ENCODE data around the gene NYNRIN. TPM values are rescaled to one million over a fixed set of nuclear protein-coding genes. Genes with fewer than 3 reads are reported as not detected.

The NYNRIN gene
- total and polyA plus RNA-seq, 2 experiments from 2014 or later: 3.1 to 20.0 TPM

- TF ChIP-seq, protein P1, sequence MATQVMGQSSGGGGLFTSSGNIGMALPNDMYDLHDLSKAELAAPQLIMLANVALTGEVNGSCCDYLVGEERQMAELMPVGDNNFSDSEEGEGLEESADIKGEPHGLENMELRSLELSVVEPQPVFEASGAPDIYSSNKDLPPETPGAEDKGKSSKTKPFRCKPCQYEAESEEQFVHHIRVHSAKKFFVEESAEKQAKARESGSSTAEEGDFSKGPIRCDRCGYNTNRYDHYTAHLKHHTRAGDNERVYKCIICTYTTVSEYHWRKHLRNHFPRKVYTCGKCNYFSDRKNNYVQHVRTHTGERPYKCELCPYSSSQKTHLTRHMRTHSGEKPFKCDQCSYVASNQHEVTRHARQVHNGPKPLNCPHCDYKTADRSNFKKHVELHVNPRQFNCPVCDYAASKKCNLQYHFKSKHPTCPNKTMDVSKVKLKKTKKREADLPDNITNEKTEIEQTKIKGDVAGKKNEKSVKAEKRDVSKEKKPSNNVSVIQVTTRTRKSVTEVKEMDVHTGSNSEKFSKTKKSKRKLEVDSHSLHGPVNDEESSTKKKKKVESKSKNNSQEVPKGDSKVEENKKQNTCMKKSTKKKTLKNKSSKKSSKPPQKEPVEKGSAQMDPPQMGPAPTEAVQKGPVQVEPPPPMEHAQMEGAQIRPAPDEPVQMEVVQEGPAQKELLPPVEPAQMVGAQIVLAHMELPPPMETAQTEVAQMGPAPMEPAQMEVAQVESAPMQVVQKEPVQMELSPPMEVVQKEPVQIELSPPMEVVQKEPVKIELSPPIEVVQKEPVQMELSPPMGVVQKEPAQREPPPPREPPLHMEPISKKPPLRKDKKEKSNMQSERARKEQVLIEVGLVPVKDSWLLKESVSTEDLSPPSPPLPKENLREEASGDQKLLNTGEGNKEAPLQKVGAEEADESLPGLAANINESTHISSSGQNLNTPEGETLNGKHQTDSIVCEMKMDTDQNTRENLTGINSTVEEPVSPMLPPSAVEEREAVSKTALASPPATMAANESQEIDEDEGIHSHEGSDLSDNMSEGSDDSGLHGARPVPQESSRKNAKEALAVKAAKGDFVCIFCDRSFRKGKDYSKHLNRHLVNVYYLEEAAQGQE (IDR thresholded peaks at IDR 0.05; ENCODE audit: unreplicated experiment): no peak
- no peak for TF ChIP-seq ZNF114 (CRISPR knock-in tag; IDR thresholded peaks at IDR 0.05)
- no peak for TF ChIP-seq CREB1 (CRISPR knock-in tag; IDR thresholded peaks at IDR 0.05; ENCODE audit: low read depth)
- TF ChIP-seq, protein P2, sequence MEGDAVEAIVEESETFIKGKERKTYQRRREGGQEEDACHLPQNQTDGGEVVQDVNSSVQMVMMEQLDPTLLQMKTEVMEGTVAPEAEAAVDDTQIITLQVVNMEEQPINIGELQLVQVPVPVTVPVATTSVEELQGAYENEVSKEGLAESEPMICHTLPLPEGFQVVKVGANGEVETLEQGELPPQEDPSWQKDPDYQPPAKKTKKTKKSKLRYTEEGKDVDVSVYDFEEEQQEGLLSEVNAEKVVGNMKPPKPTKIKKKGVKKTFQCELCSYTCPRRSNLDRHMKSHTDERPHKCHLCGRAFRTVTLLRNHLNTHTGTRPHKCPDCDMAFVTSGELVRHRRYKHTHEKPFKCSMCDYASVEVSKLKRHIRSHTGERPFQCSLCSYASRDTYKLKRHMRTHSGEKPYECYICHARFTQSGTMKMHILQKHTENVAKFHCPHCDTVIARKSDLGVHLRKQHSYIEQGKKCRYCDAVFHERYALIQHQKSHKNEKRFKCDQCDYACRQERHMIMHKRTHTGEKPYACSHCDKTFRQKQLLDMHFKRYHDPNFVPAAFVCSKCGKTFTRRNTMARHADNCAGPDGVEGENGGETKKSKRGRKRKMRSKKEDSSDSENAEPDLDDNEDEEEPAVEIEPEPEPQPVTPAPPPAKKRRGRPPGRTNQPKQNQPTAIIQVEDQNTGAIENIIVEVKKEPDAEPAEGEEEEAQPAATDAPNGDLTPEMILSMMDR (conservative IDR thresholded peaks at IDR 0.05; ENCODE audit: low read depth in 2 of 2): no peak
- TF ChIP-seq POLR2AphosphoS5 (IDR thresholded peaks at IDR 0.05; ENCODE audit: low read depth): no peak
- TF ChIP-seq STAT1 (IDR thresholded peaks at IDR 0.05; ENCODE audit: unreplicated experiment): no peak
- no peak for TF ChIP-seq EZH2 (IDR thresholded peaks at IDR 0.05; ENCODE audit: low read depth, unreplicated experiment)
- TF ChIP-seq EZH2phosphoT487 (IDR thresholded peaks at IDR 0.05; ENCODE audit: unreplicated experiment): no peak
- TF ChIP-seq NANOG (IDR thresholded peaks at IDR 0.05; ENCODE audit: borderline replicate concordance): no peak
Measured at GRCh38 chr14:24355009-24355408, 43.8 kb upstream of the NYNRIN start (continued).

GRCh38 chr14:24356208-24356607, 42.6 kb upstream of the NYNRIN start:
- no peak overlapping the region for H2AFZ ChIP-seq
- no peak for TF ChIP-seq EZH2phosphoT487 (IDR thresholded peaks at IDR 0.05; ENCODE audit: unreplicated experiment)
- TF ChIP-seq STAT1 (IDR thresholded peaks at IDR 0.05; ENCODE audit: unreplicated experiment): no peak
- H3K4me1 ChIP-seq (ENCODE audit: insufficient read depth): no peaks in the 10 kb centered on the region
- Mint-ChIP-seq H3K27me3 (ENCODE audit: insufficient read depth, low read depth, poor library complexity) (peaks cover 22% of the 10 kb centered on the region), H3K27ac (no peak overlapping the region), H3K4me1 (no peaks in the 10 kb centered on the region), H3K9me3 (no peaks in the 10 kb centered on the region; the same call in 2 of the 3 replicates), H3K36me3 (ENCODE audit: low read depth) (no peaks in the 10 kb centered on the region), H3K4me3 (no peak overlapping the region)
- no peaks in the 10 kb centered on the region for H3K79me2 ChIP-seq (replicated peaks; ENCODE audit: insufficient read depth)
- peaks cover 59% of the 10 kb centered on the region for H3K27me3 ChIP-seq (ENCODE audit: insufficient read depth)
- ATAC-seq: no peak
- no peak overlapping the region for H3K4me3 ChIP-seq
- no peaks in the 10 kb centered on the region; the same call in 1 of the 2 replicates for H4K20me1 ChIP-seq (replicated peaks; ENCODE audit: insufficient read depth)
- H3K27ac ChIP-seq (ENCODE audit: low read depth): no peak overlapping the region
- no peak for DNase-seq (ENCODE audit: low spot score)
- H3K4me2 ChIP-seq: no peak overlapping the region
- H3F3A ChIP-seq (replicated peaks; ENCODE audit: low read depth): no peaks in the 10 kb centered on the region
- no peaks in the 10 kb centered on the region for H3K36me3 ChIP-seq (ENCODE audit: insufficient read depth)
- H3K9me2 ChIP-seq (ENCODE audit: insufficient read depth): no peaks in the 10 kb centered on the region

All from GM23338 (cell line).